Measurements from ENCODE around the gene HTRA2.

- TF ChIP-seq EZH2 (IDR thresholded peaks at IDR 0.05) = no peak
- TF ChIP-seq POLR2AphosphoS5 (IDR thresholded peaks at IDR 0.05; ENCODE audit: borderline replicate concordance, low read depth, low read length) = no peak
Observed at GRCh38 chr2:74489906-74490305, 39.8 kb upstream of the HTRA2 start.

Measured in SK-N-MC (cell line).